Neural cell (in vitro differentiated cells): ENCODE measurements around the gene KRTAP10-6.

Source experiments
- EP300 ChIP-seq: fragments of 450-650 bp; conservative IDR thresholded peaks from 2 replicates; pipeline ENCODE4 v1.6.1; 2014; ENCODE audit warnings: antibody characterized with exemption, mild to moderate bottlenecking, moderate library complexity; ENCODE audit not compliant: poor library complexity, severe bottlenecking
- EZH2 ChIP-seq: fragments of 200-600, 300-800 bp; shearing (Covaris generic), sonication (generic); IDR thresholded peaks from 2 replicates; pipeline ENCODE4 v1.6.1; 2014; ENCODE audit warnings: antibody characterized with exemption, low read length, borderline replicate concordance, mild to moderate bottlenecking; ENCODE audit not compliant: insufficient read depth, poor library complexity, severe bottlenecking
- POLR2AphosphoS5 ChIP-seq: IDR thresholded peaks from 2 replicates; pipeline ENCODE4 v1.6.1; 2012
- RAD21 ChIP-seq: fragments of 450-650 bp; conservative IDR thresholded peaks from 2 replicates; pipeline ENCODE4 v1.6.1; 2014; ENCODE audit warnings: antibody characterized with exemption, mild to moderate bottlenecking, moderate library complexity
- SMC3 ChIP-seq: fragments of 450-650 bp; conservative IDR thresholded peaks from 2 replicates; pipeline ENCODE4 v1.6.1; 2014; ENCODE audit warnings: antibody characterized with exemption, mild to moderate bottlenecking, moderate library complexity; ENCODE audit not compliant: poor library complexity
- TAF1 ChIP-seq: IDR thresholded peaks from 2 replicates; pipeline ENCODE4 v1.6.1; 2012; ENCODE audit warnings: low read depth
- TF ChIP-seq, protein P1 (sequence below): fragments of 450-650 bp; IDR thresholded peaks from 2 replicates; pipeline ENCODE4 v1.5.1; 2014; ENCODE audit warnings: antibody characterized with exemption, mild to moderate bottlenecking, moderate library complexity; ENCODE audit not compliant: poor library complexity, severe bottlenecking
- TF ChIP-seq, protein P2 (sequence below): IDR thresholded peaks from 2 replicates; pipeline ENCODE4 v1.6.1; 2012; ENCODE audit warnings: borderline replicate concordance

DNA sequence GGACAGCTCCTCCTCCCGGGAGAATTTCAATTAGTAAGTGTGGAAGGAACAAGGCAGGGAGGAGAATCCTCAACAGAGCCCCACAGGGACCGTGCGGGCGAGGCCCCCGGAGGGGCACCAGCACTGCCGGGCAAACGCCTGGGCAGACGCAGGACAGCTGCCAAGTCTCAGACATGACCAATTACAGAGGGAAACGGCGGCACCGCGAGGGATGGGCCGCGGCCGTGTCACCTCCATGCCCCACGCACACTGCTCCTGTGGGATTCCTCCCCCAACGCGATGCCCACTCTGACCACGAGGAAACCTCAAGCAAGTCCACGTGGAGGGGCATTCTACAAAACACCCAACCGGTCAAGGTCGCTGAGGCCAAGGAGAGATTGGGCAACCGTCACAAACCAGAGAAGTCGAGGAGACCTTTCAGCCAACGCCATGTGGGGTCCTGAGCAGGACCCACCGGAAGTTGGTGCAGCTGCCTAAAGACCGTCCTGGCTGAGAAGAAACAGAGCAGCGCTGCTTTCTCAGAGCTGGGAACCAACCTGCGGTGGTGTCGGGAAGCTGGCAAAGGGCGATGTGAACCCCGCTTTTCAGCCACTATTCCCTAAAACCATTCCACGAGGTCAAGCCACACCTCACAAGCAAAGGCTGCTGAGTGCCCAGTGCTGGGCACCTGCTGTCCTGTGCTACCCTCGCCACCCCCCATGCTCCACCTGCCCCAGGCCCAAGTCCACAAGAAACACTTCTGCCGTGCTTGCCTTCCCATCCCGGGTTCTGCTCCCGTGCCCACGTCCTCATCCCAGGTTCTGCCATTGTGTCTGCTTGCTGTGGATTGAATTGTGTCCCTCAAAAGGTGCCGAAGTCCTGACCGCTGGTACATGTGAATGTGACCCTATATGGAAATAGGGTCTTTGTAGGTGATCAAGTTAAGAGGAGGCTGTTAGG, 20.2 kb downstream of the KRTAP10-6 start:
- TF ChIP-seq, protein P1, sequence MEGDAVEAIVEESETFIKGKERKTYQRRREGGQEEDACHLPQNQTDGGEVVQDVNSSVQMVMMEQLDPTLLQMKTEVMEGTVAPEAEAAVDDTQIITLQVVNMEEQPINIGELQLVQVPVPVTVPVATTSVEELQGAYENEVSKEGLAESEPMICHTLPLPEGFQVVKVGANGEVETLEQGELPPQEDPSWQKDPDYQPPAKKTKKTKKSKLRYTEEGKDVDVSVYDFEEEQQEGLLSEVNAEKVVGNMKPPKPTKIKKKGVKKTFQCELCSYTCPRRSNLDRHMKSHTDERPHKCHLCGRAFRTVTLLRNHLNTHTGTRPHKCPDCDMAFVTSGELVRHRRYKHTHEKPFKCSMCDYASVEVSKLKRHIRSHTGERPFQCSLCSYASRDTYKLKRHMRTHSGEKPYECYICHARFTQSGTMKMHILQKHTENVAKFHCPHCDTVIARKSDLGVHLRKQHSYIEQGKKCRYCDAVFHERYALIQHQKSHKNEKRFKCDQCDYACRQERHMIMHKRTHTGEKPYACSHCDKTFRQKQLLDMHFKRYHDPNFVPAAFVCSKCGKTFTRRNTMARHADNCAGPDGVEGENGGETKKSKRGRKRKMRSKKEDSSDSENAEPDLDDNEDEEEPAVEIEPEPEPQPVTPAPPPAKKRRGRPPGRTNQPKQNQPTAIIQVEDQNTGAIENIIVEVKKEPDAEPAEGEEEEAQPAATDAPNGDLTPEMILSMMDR, result no peak
- TF ChIP-seq EZH2 (no peak), TAF1 (no peak), POLR2AphosphoS5 (no peak), EP300 (no peak), SMC3 (no peak), RAD21 (no peak)
- TF ChIP-seq, protein P2, sequence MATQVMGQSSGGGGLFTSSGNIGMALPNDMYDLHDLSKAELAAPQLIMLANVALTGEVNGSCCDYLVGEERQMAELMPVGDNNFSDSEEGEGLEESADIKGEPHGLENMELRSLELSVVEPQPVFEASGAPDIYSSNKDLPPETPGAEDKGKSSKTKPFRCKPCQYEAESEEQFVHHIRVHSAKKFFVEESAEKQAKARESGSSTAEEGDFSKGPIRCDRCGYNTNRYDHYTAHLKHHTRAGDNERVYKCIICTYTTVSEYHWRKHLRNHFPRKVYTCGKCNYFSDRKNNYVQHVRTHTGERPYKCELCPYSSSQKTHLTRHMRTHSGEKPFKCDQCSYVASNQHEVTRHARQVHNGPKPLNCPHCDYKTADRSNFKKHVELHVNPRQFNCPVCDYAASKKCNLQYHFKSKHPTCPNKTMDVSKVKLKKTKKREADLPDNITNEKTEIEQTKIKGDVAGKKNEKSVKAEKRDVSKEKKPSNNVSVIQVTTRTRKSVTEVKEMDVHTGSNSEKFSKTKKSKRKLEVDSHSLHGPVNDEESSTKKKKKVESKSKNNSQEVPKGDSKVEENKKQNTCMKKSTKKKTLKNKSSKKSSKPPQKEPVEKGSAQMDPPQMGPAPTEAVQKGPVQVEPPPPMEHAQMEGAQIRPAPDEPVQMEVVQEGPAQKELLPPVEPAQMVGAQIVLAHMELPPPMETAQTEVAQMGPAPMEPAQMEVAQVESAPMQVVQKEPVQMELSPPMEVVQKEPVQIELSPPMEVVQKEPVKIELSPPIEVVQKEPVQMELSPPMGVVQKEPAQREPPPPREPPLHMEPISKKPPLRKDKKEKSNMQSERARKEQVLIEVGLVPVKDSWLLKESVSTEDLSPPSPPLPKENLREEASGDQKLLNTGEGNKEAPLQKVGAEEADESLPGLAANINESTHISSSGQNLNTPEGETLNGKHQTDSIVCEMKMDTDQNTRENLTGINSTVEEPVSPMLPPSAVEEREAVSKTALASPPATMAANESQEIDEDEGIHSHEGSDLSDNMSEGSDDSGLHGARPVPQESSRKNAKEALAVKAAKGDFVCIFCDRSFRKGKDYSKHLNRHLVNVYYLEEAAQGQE, result no peak
